ENCODE results near the gene NCBP1.

The NCBP1 gene

DNA sequence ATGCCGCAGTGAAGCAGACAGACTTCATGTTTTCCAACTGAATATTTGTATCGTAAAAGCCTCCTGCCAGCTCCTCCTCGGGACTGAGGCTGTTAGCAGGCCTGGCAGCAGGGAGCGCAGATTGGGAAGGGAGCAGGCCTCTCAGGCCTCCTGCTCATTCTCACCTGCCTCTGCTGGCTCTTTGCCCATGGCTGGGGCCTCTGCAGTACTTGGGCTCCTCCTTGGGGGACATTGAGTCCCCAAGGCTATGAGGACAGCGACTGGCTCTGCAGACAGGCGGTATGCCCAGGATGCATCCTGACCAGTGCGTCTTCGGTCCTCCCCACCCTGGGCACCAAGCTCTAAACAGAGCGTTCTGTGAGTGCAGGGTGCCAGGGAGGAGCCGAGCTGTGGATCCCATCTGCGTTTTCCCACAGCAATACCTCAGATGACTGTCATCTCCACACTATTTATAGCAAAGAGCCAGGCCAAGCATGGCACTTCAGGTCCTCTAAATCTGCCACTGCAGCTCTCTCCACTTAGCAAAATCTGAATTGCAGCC, 39.2 kb upstream of the NCBP1 start:
- CTCF ChIA-PET: interaction anchor here (1.3 to 16.8 kb wide), 5 partner anchors 13 to 124 kb away, joined by 5 to 443 read pairs (median 10); no protein-coding TSS in a partner anchor
- DNase-seq (ENCODE audit: extremely low spot score): no peak

DNA sequence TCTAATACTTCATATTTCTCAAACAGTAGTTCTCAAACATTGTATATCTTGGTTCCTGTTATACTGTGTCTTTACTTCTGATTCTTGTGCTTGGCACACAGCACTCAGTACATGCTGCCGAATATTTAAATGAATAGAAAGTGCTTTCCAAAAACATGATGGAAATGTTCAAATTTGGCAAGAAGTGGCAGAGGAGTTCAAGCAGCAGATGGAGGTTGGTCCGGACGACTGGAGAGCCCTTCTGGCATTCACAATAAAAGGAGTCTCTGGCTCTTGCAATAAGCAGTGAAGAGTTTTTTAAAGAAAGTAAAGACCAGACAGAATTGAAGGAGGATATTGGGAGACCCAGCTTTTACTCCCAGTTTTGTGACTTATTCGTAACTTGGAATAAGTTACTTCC, 36.7 kb upstream of the NCBP1 start:
- CTCF ChIA-PET: interaction anchor here (1.4 to 16.8 kb wide), 6 partner anchors 17 to 740 kb away, joined by 4 to 443 read pairs (median 44); partner anchors contain the start of gene TMOD1
- no peak for DNase-seq (ENCODE audit: extremely low spot score)
- TF ChIP-seq, protein P1, sequence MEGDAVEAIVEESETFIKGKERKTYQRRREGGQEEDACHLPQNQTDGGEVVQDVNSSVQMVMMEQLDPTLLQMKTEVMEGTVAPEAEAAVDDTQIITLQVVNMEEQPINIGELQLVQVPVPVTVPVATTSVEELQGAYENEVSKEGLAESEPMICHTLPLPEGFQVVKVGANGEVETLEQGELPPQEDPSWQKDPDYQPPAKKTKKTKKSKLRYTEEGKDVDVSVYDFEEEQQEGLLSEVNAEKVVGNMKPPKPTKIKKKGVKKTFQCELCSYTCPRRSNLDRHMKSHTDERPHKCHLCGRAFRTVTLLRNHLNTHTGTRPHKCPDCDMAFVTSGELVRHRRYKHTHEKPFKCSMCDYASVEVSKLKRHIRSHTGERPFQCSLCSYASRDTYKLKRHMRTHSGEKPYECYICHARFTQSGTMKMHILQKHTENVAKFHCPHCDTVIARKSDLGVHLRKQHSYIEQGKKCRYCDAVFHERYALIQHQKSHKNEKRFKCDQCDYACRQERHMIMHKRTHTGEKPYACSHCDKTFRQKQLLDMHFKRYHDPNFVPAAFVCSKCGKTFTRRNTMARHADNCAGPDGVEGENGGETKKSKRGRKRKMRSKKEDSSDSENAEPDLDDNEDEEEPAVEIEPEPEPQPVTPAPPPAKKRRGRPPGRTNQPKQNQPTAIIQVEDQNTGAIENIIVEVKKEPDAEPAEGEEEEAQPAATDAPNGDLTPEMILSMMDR (IDR thresholded peaks at IDR 0.05; ENCODE audit: control extremely low read depth, extremely low read depth, low read depth, missing control alignments): no peak

More for the DNA sequence above, 39.2 kb upstream of the NCBP1 start:
- TF ChIP-seq, protein P1 (IDR thresholded peaks at IDR 0.05; ENCODE audit: control extremely low read depth, extremely low read depth, low read depth, missing control alignments): no peak
- POLR2A ChIA-PET: no interaction called here

DNA sequence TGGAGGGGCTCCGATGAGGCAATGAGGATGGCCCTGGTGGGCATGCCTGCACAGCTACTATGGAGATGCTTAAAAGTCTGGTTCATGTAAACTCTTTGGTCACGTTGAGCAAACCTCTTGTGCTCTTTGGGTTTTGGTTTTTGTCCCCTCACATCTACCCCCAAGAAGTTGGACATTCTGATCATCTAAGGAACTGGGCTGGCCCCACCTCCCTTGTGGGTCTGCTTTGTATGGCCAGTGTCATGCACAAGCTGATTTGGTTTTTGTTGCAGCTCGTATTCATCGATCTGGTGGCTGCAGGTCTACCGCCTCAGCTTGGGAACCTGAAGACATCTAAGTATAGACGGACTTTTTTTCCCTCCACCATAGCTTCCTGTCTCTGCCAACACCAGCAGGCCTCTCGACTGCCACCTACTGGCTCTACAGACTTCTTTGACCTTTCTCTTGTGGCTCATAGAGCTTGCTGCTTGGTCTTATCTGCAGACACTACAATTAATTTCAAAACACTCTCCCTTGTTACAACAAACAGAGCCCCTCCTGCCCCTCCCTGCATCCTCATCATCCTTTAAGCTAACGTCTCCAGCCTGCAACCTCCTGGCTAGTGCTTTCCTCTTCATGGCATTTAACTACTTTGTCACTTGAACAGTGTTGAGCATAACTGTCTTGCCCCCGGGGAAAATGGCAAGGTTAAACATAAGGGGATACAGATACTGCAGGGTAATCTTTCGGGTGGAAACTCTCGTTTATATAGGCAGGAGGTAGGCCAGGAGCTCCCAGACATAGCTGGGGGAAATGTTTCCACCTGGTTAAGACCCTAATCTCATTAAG, 34.9 kb upstream of the NCBP1 start:
- POLR2A ChIA-PET: interaction anchor here (1.0 kb wide), 2 partner anchors 96 to 130 kb away, joined by 3 read pairs; no protein-coding TSS in a partner anchor
- DNase-seq (ENCODE audit: extremely low spot score): peak; percentile 81
- TF ChIP-seq, protein P1 (IDR thresholded peaks at IDR 0.05; ENCODE audit: control extremely low read depth, extremely low read depth, low read depth, missing control alignments): peak; percentile 77
- CTCF ChIA-PET: interaction anchor here (0.6 to 16.8 kb wide), 68 partner anchors 8 to 743 kb away, joined by 3 to 443 read pairs (median 7); partner anchors contain the start of genes NCBP1, TDRD7, TMOD1 and TSTD2

More for the DNA sequence above, 36.7 kb upstream of the NCBP1 start:
- POLR2A ChIA-PET: no interaction called here

DNA sequence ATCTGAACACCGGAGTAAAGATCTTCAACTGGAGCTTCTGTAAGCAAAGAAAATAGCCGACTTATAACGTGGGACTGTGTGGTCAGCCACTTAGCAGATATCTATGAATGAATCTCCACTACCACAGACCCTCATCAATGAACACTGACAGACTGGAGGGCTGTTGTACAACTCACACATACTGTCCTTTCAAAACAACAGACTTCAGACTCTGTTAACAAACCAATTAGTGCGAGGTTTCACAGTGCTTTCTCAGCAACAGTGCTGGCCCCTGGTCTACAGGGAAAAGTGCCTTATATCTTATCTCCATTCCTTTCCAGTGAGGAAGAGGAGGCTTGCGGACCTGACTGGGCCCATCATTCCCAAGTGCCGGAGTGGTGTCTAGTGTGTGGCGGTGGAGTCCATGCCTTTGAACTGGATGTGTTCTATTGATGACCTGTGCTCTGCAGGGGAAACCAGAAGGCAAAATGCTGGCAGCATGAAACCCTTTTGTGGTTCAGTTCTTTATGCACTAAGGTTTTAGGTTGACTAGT, 34.2 kb upstream of the NCBP1 start:
- ChIA-PET POLR2A (interaction anchor here (1.0 kb wide), 1 partner anchor 130 kb away, joined by 3 read pairs; no protein-coding TSS in a partner anchor), CTCF (interaction anchor here (0.7 to 16.8 kb wide), 50 partner anchors 9 to 743 kb away, joined by 3 to 443 read pairs (median 10); partner anchors contain the start of genes NCBP1, TDRD7, TMOD1 and TSTD2)
- TF ChIP-seq, protein P1 (IDR thresholded peaks at IDR 0.05; ENCODE audit: control extremely low read depth, extremely low read depth, low read depth, missing control alignments): no peak
- no peak for DNase-seq (ENCODE audit: extremely low spot score)

DNA sequence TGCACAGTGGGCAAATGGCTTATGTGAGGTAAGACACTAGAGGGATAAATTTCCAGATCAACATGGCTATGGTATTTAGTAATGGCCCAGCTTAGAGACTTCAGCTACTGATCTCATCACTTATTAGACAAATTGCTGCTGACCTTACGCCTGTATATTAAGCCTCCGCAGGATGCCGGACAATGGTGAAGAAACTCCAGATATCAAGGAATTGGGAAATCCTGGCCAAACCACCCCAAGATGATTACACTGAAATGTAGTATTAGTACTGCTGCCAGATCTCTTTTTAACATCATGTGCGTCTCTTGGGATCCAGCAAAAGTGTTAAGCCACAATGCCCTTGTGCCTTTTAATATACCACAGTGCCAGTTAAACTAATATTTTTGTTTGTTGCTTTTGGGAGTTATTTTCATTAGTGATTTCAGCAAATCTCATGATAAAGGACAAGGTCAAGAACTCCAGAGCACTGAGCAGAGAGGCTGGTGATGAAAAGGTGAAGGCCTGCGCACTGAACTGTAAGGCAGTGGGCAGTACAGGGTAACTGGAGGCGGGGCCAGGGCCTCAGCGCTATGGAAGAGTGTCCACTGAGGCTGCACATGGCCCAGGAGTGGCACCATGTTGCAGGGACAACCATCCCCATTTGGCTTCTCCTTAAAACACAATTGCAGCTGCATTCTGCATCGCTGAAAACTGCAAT, 32.9 kb upstream of the NCBP1 start:
- TF ChIP-seq, protein P1 (IDR thresholded peaks at IDR 0.05; ENCODE audit: control extremely low read depth, extremely low read depth, low read depth, missing control alignments): no peak
- no peak for DNase-seq (ENCODE audit: extremely low spot score)
- POLR2A ChIA-PET: no interaction called here
- CTCF ChIA-PET: interaction anchor here (1.0 to 16.8 kb wide), 7 partner anchors 8 to 153 kb away, joined by 4 to 443 read pairs (median 39); partner anchors contain the start of gene TMOD1
